Adipose tissue (tissue), 3 donors: ENCODE measurements around the gene SUPT6H. TPM values are rescaled to one million over a fixed set of nuclear protein-coding genes. Genes with fewer than 3 reads are reported as not detected.
"Not testable (repeated sequence)": the region's sequence is repeated elsewhere in the genome, so short reads cannot be mapped to it uniquely, and the experiment has no call there.

Experiments used
- H3K27ac ChIP-seq: one replicate; pipeline ENCODE4 v1.5.1; 2013; ENCODE audit warnings: low read depth, low read length
- WGBS, 3 donors: extraction: QIAGEN DNeasy Blood & Tissue Kit; methylation state at CpG; one replicate each; pipeline ENCODE4 v1.1.7; 2013; 5-methylcytosine and 5-hydroxymethylcytosine counted together
- polyA plus RNA-seq, 3 donors: library from polyadenylated mRNA; stranded (reverse); fragments of 200-250 nt; gene quantifications; one replicate each; pipeline ENCODE4 v1.2.3, GENCODE V29; 2013
- donor health status: healthy with polysubstance abuse.
- donor health status: Bipolar disorder and iron deficiency.
- donor health status: healthy.

Gene SUPT6H
- polyA plus RNA-seq, 3 donors: 16.3 to 33.9 (median 33.6) TPM

- 1 to 7% (median 2%) methylated on average over 20 of the region's 20 CpGs for WGBS, 3 donors
- H3K27ac ChIP-seq: peak within 1 kb of the TSS; percentile 91
These were observed 49.7 kb downstream of the SUPT6H start, which contains the start of gene PROCA1 for GRCh38 chr17:28711723-28712031. Gene PROCA1, minus strand, starts transcription at chr17:28711888. Its CDS starts 228 bp downstream, at chr17:28711660.

- 16 to 47% (median 19%) methylated on average over 33 to 34 of the region's 34 CpGs for WGBS, 3 donors
- no peak overlapping the region for H3K27ac ChIP-seq
These were observed 50.2 kb downstream of the SUPT6H start for GRCh38 chr17:28712032-28712704.

DNA sequence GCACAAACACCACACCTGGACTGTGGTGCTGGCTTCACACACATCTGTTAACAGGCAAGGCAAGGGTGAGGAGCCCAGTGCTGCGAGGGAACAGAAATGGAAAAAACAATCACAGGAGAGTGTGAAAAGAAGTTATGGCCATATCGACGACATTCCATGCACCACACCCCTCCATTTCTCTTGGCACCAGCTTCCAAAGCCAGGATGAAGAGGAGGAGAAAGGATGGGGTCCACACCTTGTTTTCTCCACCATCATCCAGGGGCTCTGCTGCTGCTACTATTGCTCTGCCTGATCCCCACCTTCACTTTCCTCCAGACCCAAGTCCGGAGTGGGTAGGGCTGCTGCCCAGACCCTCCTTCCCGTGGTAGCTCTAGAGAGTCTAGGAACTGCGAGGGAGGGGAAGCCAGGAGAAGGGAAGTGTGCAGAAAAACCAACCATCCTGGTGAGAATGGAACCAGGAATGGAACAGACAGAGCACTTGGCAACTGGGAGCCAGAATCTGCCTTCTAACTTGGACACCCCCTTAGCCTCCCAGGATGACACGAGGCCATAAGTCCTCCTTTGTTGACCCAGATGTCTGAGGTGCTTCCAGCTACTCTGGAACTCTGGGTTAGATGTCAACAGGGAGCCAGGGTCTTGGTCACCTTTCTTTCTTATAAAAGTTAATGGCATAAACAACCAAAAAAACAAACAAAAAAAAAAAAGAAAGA, 50.9 kb downstream of the SUPT6H start:
- 78 to 82% (median 79%) methylated on average over 7 of the region's 7 CpGs for WGBS, 3 donors
- H3K27ac ChIP-seq: no peak overlapping the region

- 82 to 92% (median 85%) methylated on average over 3 of the region's 3 CpGs for WGBS, 3 donors
- no peak overlapping the region for H3K27ac ChIP-seq
These were observed 52.3 kb downstream of the SUPT6H start for GRCh38 chr17:28714281-28714680.

DNA sequence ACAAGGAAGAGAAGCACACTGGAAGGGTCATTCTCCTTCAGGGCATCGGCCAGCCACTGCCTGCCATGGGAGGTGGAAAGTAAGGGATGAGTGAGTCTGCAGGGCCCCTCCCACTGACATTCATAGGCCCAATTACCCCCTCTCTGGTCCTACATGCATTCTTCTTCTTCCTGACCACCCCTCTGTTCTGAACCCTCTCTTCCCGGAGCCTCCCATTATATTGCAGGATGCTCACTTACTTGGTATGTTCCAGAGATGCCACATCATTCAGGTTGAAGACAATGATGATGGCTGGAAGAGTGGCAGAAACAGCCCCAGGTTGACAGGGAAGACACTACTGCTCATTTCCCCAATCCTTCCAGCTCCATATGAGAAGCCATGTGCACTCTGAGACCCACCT, 53.2 kb downstream of the SUPT6H start:
- no peak overlapping the region for H3K27ac ChIP-seq
- 83 to 92% (median 87%) methylated on average over 2 of the region's 2 CpGs for WGBS, 3 donors

DNA sequence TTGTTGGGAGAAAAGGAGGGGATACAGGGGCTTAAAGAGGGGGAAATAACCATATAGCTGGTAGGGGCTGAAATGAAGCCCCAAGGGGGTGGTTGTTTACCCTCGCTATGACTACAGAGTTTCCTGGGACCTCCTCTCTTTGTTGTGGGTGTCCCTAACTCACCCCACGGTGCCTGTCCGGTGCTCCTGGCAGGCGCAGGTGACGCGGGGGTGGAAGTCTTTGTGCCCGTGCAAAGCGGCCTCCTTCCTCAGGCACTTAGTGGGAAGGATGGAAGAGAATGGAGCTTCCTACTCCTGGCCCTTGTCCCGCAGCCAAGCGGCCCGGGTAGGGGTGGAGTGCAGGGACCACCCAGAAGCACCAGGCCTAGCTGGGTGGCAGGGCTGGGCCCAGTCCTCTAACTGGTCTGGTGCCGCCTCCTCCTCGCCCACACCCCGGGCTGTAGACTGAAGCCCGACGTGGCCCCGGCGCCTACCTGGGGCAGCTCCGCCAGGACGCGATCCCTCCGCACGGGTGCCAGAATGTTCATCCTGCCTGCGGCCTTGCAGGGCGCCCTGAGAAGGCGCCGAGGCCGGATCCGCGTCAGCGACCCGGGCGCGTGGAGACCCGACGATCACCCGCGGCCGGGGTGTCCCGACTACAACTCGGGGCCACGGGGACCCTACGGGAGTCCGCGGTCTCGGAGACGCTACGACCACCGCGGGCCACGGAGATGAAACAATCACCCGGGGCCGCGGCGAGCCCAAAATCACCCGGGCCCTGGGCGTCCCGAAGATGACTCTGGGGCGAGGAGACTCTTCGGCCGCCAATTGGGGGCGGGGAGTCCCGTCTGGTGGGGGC, 55.0 kb downstream of the SUPT6H start:
- WGBS, 3 donors: 11 to 24% (median 13%) methylated on average over 56 to 63 of the region's 63 CpGs

GRCh38 chr17:28717578-28718332, 55.8 kb downstream of the SUPT6H start, which contains the start of gene RAB34:
Gene RAB34, minus strand, starts transcription at chr17:28717868. Its CDS starts 602 bp downstream, at chr17:28717266.
- 5 to 15% (median 8%) methylated on average over 58 to 60 of the region's 60 CpGs for WGBS, 3 donors

More for the DNA sequence above, 55.0 kb downstream of the SUPT6H start:
- no peak overlapping the region for H3K27ac ChIP-seq

GRCh38 chr17:28718333-28719020, 56.5 kb downstream of the SUPT6H start:
- 33 to 66% (median 39%) methylated on average over 18 of the region's 18 CpGs for WGBS, 3 donors

More at GRCh38 chr17:28717578-28718332, 55.8 kb downstream of the SUPT6H start, which contains the start of gene RAB34:
- H3K27ac ChIP-seq: peak within 1 kb of the TSS; percentile 28

DNA sequence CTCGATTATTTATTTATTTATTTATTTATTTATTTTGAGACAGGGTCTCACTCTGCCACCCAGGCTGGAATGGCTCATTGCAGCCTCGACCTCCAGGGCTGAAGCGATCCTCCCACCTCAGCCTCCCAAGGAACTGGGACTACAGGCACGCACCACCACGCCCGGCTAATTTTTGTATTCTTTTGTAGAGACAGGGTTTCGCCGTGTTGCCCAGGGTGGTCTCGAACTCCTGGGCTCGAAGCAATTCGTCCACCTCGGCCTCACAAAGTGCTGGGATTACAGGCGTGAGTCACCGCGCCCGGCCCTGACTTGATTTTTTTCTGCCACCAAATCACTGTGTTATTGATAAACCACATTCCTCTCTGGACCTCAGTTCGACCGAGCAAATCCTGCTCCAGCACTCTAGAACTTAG, 57.0 kb downstream of the SUPT6H start:
- H3K27ac ChIP-seq: no peak overlapping the region
- WGBS, 3 donors: 35 to 40% (median 35%) methylated on average over 18 of the region's 18 CpGs

More at GRCh38 chr17:28718333-28719020, 56.5 kb downstream of the SUPT6H start:
- H3K27ac ChIP-seq: peak overlapping the region; percentile 28

GRCh38 chr17:28720247-28720996, 58.4 kb downstream of the SUPT6H start:
- H3K27ac ChIP-seq: no peak overlapping the region
- 2 to 3% (median 3%) methylated on average over 25 to 28 of the region's 30 CpGs for WGBS, 3 donors

DNA sequence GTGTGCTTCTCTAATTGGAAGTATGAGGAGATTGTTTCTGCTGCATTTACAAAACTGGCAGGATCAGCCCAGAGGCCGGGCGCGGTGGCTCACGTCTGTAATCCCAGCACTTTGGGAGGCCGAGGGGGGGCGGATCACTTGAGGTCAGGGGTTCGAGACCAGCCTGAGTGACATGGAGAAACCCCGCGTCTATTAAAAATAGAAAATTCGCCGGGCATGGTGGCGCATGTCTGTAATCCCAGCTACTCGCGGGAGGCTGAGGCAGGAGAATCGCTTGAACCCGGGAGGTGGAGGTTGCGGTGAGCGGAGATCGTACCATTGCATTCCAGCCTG, 59.0 kb downstream of the SUPT6H start:
- H3K27ac ChIP-seq: not testable (repeated sequence)
- 33 to 43% (median 42%) methylated on average over 19 of the region's 19 CpGs for WGBS, 3 donors

DNA sequence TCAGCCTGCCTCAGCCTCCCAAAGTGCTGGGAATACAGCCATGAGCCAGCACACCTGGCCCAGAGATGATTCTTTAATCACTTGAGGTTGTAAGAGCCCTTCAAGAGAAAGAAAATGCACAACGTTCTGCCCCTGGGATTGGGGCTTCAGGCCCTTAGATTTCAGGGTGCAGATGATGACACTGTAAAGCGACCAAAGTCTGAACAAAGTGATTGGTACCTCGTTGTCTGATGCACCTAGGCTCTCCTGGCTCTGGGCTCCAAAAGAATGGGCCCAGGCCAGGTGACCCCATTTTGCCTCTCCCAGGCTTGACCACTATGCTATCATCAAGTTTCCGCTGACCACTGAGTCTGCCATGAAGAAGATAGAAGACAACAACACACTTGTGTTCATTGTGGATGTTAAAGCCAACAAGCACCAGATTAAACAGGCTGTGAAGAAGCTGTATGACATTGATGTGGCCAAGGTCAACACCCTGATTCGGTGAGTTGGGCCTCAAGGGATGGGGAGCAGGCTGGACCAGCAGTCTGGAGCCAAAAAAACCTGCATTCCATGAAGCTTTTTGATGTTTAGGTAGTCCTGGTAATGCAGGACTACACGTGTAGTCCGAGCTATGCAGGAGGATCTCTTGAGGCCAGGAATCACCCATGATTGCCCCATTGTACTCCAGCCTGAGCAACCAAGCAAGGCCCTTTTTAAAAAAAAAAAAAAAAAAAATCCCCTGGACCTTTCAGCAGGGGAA, 60.6 kb downstream of the SUPT6H start:
- H3K27ac ChIP-seq: no peak overlapping the region
- WGBS, 3 donors: 63 to 80% (median 77%) methylated on average over 7 of the region's 7 CpGs

DNA sequence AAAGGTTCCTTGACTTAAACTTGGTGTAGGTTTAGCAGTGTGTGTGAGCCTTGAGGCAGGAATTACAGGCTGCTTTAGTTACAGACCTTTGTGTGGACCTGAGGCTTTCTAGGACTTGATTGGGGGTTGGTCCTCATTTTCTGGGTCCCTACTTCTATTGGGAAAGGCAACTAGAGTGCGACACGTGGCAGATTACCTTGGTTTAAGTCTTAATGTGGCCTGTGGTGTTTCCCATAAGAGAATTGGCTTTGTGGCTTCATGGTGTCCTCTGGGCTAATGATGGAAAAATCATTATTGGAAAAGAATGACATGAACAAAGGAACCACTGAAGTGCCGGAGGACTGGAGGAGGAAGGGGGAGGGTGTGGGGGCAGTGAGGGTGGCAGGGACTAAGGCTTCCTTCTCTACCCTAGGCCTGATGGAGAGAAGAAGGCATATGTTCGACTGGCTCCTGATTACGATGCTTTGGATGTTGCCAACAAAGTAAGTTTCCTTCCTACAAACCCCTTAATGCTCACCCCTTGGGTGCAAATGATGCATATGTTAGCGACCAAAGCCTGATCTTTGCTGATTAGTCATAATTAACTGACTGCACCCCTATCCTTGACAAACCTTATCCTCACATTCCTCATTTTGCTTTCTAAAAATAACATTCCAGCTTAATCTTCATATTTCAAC, 61.3 kb downstream of the SUPT6H start:
- no peak overlapping the region for H3K27ac ChIP-seq
- WGBS, 3 donors: 73 to 81% (median 77%) methylated on average over 6 of the region's 6 CpGs

DNA sequence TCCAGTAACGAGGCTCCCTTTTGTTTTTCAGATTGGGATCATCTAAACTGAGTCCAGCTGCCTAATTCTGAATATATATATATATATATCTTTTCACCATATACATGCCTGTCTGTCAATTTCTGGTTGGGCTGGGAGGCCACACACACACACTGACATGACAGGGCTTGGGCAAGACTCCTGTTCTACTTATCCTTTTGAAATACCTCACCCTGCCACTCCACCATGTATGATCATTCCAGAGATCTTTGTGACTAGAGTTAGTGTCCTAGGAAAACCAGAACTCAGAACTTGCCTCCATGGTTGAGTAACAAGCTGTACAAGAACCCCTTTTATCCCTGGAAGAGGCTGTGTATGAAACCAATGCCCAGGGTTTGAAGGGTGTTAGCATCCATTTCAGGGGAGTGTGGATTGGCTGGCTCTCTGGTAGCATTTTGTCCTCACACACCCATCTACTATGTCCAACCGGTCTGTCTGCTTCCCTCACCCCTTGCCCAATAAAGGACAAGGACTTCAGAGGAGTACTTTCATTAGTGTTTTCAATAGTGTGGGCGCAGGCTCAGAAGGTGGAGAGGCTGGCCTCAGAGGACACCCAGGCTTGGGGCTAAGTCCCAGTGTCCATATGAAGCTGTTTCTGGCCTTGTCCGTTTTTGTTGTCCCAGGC, 62.0 kb downstream of the SUPT6H start:
- 80 to 87% (median 83%) methylated on average over 4 of the region's 4 CpGs for WGBS, 3 donors
- H3K27ac ChIP-seq: not testable (repeated sequence)

GRCh38 chr17:28724500-28725165, 62.6 kb downstream of the SUPT6H start:
- WGBS, 3 donors: 80 to 84% (median 81%) methylated on average over 10 of the region's 10 CpGs
- H3K27ac ChIP-seq: no peak overlapping the region
